Neural progenitor cell (in vitro differentiated cells): ENCODE measurements around the gene RNF187. TPM values are rescaled to one million over a fixed set of nuclear protein-coding genes. Genes with fewer than 3 reads are reported as not detected.

Experiments
- DNase-seq: peaks from one replicate; pipeline ENCODE4 v3.0.0-alpha.2; 2016; ENCODE audit warnings: low spot score
- H2AFZ ChIP-seq: fragments of 200-600 bp; sonication (generic); replicated peaks from 2 replicates; pipeline ENCODE4 v1.6.1; 2016; ENCODE audit warnings: antibody characterized with exemption
- H3F3A ChIP-seq: fragments of 200-600 bp; sonication (generic); 2 replicates; pipeline ENCODE4 v1.6.1; 2016; ENCODE audit warnings: antibody characterized with exemption, low read depth
- H3K27ac ChIP-seq: fragments of 200-600 bp; sonication (generic); 2 replicates; pipeline ENCODE4 v1.5.1; 2016; ENCODE audit warnings: mild to moderate bottlenecking
- H3K27me3 ChIP-seq: fragments of 200-600 bp; sonication (generic); 2 replicates; pipeline ENCODE4 v1.6.1; 2016; ENCODE audit warnings: mild to moderate bottlenecking, moderate library complexity
- H3K36me3 ChIP-seq: fragments of 200-600 bp; sonication (generic); 2 replicates; pipeline ENCODE4 v1.5.1; 2016
- H3K4me1 ChIP-seq: fragments of 200-600 bp; sonication (generic); 2 replicates; pipeline ENCODE4 v1.6.1; 2016; ENCODE audit warnings: mixed run types
- H3K4me2 ChIP-seq: fragments of 200-600 bp; sonication (generic); 2 replicates; pipeline ENCODE4 v1.6.1; 2016
- H3K4me3 ChIP-seq: fragments of 200-600 bp; sonication (generic); 2 replicates; pipeline ENCODE4 v1.5.1; 2016
- H3K79me2 ChIP-seq: fragments of 200-600 bp; sonication (generic); 2 replicates; pipeline ENCODE4 v1.6.1; 2016; ENCODE audit warnings: low read depth
- H3K9ac ChIP-seq: fragments of 200-600 bp; sonication (generic); 2 replicates; pipeline ENCODE4 v1.6.1; 2016
- H3K9me3 ChIP-seq: fragments of 200-600 bp; sonication (generic); 2 replicates; pipeline ENCODE4 v1.5.1; 2016; ENCODE audit warnings: low read depth
- H4K20me1 ChIP-seq: fragments of 200-600 bp; sonication (generic); 2 replicates; pipeline ENCODE4 v1.6.1; 2016; ENCODE audit warnings: low read depth
- H3K27ac Mint-ChIP-seq: 3 replicates; pipeline ENCODE4 v1.8.0; 2021; ENCODE audit warnings: mixed read lengths
- H3K27me3 Mint-ChIP-seq: 2 replicates; pipeline ENCODE4 v1.8.0; 2022; ENCODE audit warnings: low read depth, mild to moderate bottlenecking, inconsistent platforms, moderate library complexity, mixed read lengths; ENCODE audit not compliant: insufficient read depth
- H3K36me3 Mint-ChIP-seq: 3 replicates; pipeline ENCODE4 v1.8.0; 2021; ENCODE audit warnings: mixed read lengths
- H3K4me1 Mint-ChIP-seq: 3 replicates; pipeline ENCODE4 v1.8.0; 2021; ENCODE audit warnings: mixed read lengths
- H3K4me3 Mint-ChIP-seq: 3 replicates; pipeline ENCODE4 v1.8.0; 2021; ENCODE audit warnings: mild to moderate bottlenecking, moderate library complexity, mixed read lengths
- H3K9me3 Mint-ChIP-seq: 3 replicates; pipeline ENCODE4 v1.8.0; 2020; ENCODE audit warnings: mixed read lengths
- EZH2 ChIP-seq: fragments of 200-600 bp; sonication (generic); IDR thresholded peaks from 2 replicates; pipeline ENCODE4 v1.6.1; 2017; ENCODE audit warnings: antibody characterized with exemption, mild to moderate bottlenecking, moderate library complexity
- EZH2phosphoT487 ChIP-seq: fragments of 200-600 bp; sonication (generic); IDR thresholded peaks from 2 replicates; pipeline ENCODE4 v1.6.1; 2017; ENCODE audit warnings: antibody characterized with exemption
- total RNA-seq: library from RNA; depleted of rRNA; stranded (reverse); fragments of >200 nt; gene quantifications from 2 replicates; pipeline ENCODE4 v1.2.3, GENCODE V29; 2015; ENCODE audit warnings: low replicate concordance
- TF ChIP-seq, protein P1 (sequence below): fragments of 200-600 bp; sonication (generic); IDR thresholded peaks from 2 replicates; pipeline ENCODE4 v1.5.1; 2017; ENCODE audit warnings: antibody characterized with exemption, mild to moderate bottlenecking

RNF187 gene
- total RNA-seq, 1 donor from 2014 or later: 16.1 TPM

DNA sequence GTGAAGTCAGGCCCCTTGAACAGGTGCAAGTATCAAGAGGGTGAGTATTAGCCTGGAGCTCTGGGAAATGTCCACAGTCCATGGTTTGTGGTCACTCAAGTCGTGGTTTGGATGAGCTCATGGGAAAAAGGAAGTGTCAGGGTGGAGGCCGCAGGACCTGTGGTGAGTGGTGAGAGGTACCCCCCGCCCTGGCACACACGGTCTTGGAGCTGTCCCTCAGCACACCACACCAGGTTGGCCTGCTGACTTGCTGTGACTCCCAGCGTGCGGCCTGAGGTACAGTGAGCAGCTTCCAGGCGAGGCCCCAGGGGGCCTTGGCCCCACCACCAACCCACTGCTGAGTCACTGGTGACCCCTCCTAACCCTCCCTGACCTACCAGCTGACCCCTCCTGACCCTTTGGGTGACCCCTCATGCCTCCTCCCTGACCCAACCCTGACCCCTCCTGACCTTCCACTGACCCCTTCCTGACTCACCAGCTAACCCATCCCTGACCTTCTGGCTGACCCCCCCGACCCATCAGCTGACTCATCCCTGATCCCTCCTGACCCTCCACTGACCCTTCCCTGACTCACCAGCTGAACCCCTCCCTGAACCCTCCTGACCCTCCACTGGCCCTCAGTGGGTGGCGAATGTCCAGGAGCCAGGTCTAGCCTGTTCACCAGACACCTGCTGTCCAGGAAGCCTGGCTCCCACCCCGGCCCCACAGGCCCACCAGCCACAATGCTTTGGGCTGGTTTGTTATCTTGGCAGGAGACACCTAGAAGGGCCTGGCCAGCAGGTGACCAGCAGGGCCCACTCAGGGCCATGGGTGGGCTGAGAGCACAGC lies 34.8 kb upstream of the RNF187 start:
- DNase-seq: no peak
- Histone ChIP-seq H3K79me2 (peaks cover 21% of the 10 kb centered on the region), H3K9me3 (no peaks in the 10 kb centered on the region), H3K36me3 (no peaks in the 10 kb centered on the region), H3K4me2 (no peak overlapping the region), H3K27ac (no peak overlapping the region), H4K20me1 (peaks cover 9% of the 10 kb centered on the region), H3K27me3 (peaks cover 18% of the 10 kb centered on the region), H3K9ac (no peak overlapping the region), H2AFZ (no peak overlapping the region), H3F3A (peaks cover 11% of the 10 kb centered on the region), H3K4me3 (no peak overlapping the region), H3K4me1 (peaks cover 13% of the 10 kb centered on the region)
- Mint-ChIP-seq H3K4me3 (no peak overlapping the region), H3K27ac (no peak overlapping the region), H3K9me3 (no peaks in the 10 kb centered on the region), H3K27me3 (peaks cover 5% of the 10 kb centered on the region), H3K36me3 (peaks cover 12% of the 10 kb centered on the region), H3K4me1 (peaks cover 23% of the 10 kb centered on the region)
- TF ChIP-seq EZH2phosphoT487 (no peak), EZH2 (no peak)
- TF ChIP-seq, protein P1, sequence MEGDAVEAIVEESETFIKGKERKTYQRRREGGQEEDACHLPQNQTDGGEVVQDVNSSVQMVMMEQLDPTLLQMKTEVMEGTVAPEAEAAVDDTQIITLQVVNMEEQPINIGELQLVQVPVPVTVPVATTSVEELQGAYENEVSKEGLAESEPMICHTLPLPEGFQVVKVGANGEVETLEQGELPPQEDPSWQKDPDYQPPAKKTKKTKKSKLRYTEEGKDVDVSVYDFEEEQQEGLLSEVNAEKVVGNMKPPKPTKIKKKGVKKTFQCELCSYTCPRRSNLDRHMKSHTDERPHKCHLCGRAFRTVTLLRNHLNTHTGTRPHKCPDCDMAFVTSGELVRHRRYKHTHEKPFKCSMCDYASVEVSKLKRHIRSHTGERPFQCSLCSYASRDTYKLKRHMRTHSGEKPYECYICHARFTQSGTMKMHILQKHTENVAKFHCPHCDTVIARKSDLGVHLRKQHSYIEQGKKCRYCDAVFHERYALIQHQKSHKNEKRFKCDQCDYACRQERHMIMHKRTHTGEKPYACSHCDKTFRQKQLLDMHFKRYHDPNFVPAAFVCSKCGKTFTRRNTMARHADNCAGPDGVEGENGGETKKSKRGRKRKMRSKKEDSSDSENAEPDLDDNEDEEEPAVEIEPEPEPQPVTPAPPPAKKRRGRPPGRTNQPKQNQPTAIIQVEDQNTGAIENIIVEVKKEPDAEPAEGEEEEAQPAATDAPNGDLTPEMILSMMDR: no peak

DNA sequence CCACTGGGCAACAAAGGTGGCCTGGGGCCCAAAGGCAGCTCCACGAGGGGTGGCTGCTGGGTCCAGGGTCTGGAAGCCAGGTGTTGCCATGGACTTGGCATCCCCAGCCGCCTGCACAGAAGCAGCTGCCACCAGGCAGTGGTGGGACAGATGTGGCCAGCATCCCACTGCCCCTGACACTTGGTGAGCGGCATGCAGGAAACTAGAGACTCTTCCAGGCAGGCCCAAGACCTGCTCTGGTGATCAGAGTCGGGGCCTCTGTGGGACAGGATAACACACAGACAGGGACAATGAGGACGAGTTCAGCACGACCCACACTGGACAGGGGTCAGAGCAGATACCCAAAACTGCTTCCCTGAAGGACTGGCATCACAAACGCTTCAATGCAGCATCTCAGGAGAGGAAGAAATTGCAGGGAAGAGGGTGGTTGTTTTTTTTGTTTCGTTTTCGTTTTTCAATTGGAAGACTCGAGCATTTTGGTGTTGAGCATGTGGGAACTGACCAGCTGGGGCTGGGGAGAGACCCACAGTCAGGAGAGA lies 34.1 kb upstream of the RNF187 start:
- no peak overlapping the region for H3K4me2 ChIP-seq
- H3K4me3 ChIP-seq: no peak overlapping the region
- no peak overlapping the region for H3K9ac ChIP-seq
- peaks cover 21% of the 10 kb centered on the region for H3K79me2 ChIP-seq
- peaks cover 4% of the 10 kb centered on the region for H3K27me3 Mint-ChIP-seq
- no peaks in the 10 kb centered on the region for H3K9me3 ChIP-seq
- H3K36me3 ChIP-seq: no peaks in the 10 kb centered on the region
- H3K4me1 ChIP-seq: peaks cover 13% of the 10 kb centered on the region
- peaks cover 23% of the 10 kb centered on the region for H3K4me1 Mint-ChIP-seq
- H3K36me3 Mint-ChIP-seq: peaks cover 12% of the 10 kb centered on the region
- no peak for DNase-seq
- H3F3A ChIP-seq: peaks cover 16% of the 10 kb centered on the region
- TF ChIP-seq EZH2: no peak
- TF ChIP-seq EZH2phosphoT487: no peak
- no peak overlapping the region for H3K27ac Mint-ChIP-seq
- peaks cover 10% of the 10 kb centered on the region for H4K20me1 ChIP-seq
- no peak overlapping the region for H3K27ac ChIP-seq
- H3K4me3 Mint-ChIP-seq: no peak overlapping the region
- no peak overlapping the region for H2AFZ ChIP-seq
- H3K27me3 ChIP-seq: peaks cover 11% of the 10 kb centered on the region
- no peaks in the 10 kb centered on the region for H3K9me3 Mint-ChIP-seq

DNA sequence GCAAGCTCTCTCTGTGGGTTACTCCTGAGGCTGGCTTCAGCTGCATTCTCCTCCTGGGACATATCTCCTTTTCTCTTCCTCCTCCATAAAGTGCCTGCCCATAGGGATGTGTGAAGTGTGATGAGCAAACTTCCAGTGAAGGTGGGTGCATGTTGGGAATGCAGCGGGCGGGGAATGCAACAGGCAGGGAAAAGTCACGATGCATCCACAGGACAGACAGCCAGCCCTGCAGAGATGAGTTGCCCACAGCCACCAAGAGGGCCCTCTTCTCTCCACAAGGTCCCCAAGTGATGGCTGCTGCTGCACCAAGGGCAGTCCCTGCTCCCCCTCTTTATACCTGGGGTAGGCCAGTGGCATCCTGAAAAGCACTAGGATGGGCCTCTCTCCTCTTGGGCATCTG lies 33.6 kb upstream of the RNF187 start:
- no peak overlapping the region for H3K4me3 Mint-ChIP-seq

More for the DNA sequence above, 33.6 kb upstream of the RNF187 start:
- peaks cover 21% of the 10 kb centered on the region for H3F3A ChIP-seq
- H3K4me1 Mint-ChIP-seq: peaks cover 23% of the 10 kb centered on the region
- H3K9ac ChIP-seq: no peak overlapping the region
- peaks cover 21% of the 10 kb centered on the region for H3K79me2 ChIP-seq
- peaks cover 7% of the 10 kb centered on the region for H3K27me3 Mint-ChIP-seq
- no peak overlapping the region for H2AFZ ChIP-seq
- H3K4me2 ChIP-seq: no peak overlapping the region
- peaks cover 9% of the 10 kb centered on the region for H3K27me3 ChIP-seq
- TF ChIP-seq, protein P1: no peak
- TF ChIP-seq EZH2phosphoT487 (no peak), EZH2 (no peak)
- DNase-seq: no peak
- no peak overlapping the region for H3K4me3 ChIP-seq
- H3K36me3 ChIP-seq: no peaks in the 10 kb centered on the region
- peaks cover 12% of the 10 kb centered on the region for H3K36me3 Mint-ChIP-seq
- H3K9me3 ChIP-seq: no peaks in the 10 kb centered on the region
- H3K4me1 ChIP-seq: peaks cover 13% of the 10 kb centered on the region
- no peaks in the 10 kb centered on the region for H3K9me3 Mint-ChIP-seq
- H3K27ac Mint-ChIP-seq: no peak overlapping the region
- peaks cover 13% of the 10 kb centered on the region for H4K20me1 ChIP-seq
- H3K27ac ChIP-seq: no peak overlapping the region
